Natural killer cell (primary cell): ENCODE data around the gene CCL14. TPM values are rescaled to one million over a fixed set of nuclear protein-coding genes. Genes with fewer than 3 reads are reported as not detected.

Source experiments
- ATAC-seq, 3 donors: fragments of 150-1000 bp in 2 of 3; fragments of 200-7000 bp in 1 of 3; cut with Tn5 transposase; 1 replicate in 1 of 3; 2 replicates in 2 of 3; pipeline ENCODE4 v1.10.0; 2021; ENCODE audit warnings: mild to moderate bottlenecking in 2 of 3, moderate library complexity in 2 of 3
- DNase-seq, 2 donors: peaks; one replicate each; pipeline versions ENCODE4 v3.0.0 to v3.0.0-alpha.2; 2013 to 2021; ENCODE audit warnings: mixed read lengths in 1 of 2
- H3K27ac ChIP-seq: one replicate; pipeline ENCODE4 v1.5.1; 2013; ENCODE audit warnings: mild to moderate bottlenecking, low read length
- H3K27me3 ChIP-seq: one replicate; pipeline ENCODE4 v1.6.1; 2013; ENCODE audit warnings: low read length; ENCODE audit not compliant: control insufficient read depth, insufficient read depth
- H3K36me3 ChIP-seq: one replicate; pipeline ENCODE4 v1.6.1; 2013; ENCODE audit warnings: low read length; ENCODE audit not compliant: control insufficient read depth, insufficient read depth
- H3K4me1 ChIP-seq: one replicate; pipeline ENCODE4 v1.6.1; 2013; ENCODE audit warnings: low read length; ENCODE audit not compliant: control insufficient read depth, insufficient read depth
- H3K4me3 ChIP-seq: one replicate; pipeline ENCODE4 v1.5.1; 2013; ENCODE audit warnings: low read length
- H3K9me3 ChIP-seq: one replicate; pipeline ENCODE4 v1.6.1; 2013; ENCODE audit warnings: low read length; ENCODE audit not compliant: control insufficient read depth, insufficient read depth
- H3K27ac Mint-ChIP-seq, 2 donors: one replicate each; pipeline ENCODE4 v1.8.0; 2022; ENCODE audit warnings: mild to moderate bottlenecking in 2 of 2, mixed read lengths in 2 of 2, moderate library complexity in 1 of 2
- H3K27me3 Mint-ChIP-seq, 2 donors: one replicate each; pipeline ENCODE4 v1.8.0; 2022; ENCODE audit warnings: low read depth in 2 of 2, mixed read lengths in 2 of 2
- H3K36me3 Mint-ChIP-seq: one replicate; pipeline ENCODE4 v1.8.0; 2022; ENCODE audit warnings: mixed read lengths
- H3K4me1 Mint-ChIP-seq, 2 donors: one replicate each; pipeline ENCODE4 v1.8.0; 2022; ENCODE audit warnings: mixed read lengths in 2 of 2
- H3K4me3 Mint-ChIP-seq: one replicate; pipeline ENCODE4 v1.8.0; 2022; ENCODE audit warnings: mild to moderate bottlenecking, moderate library complexity, mixed read lengths
- H3K9me3 Mint-ChIP-seq, 2 donors: one replicate each; pipeline ENCODE4 v1.8.0; 2022; ENCODE audit warnings: mixed read lengths in 2 of 2
- CTCF ChIP-seq: fragments of 200-600 bp; IDR thresholded peaks from one replicate; pipeline ENCODE4 v1.8.0; 2022; ENCODE audit warnings: antibody characterized with exemption
- WGBS: methylation state at CpG from one replicate; pipeline ENCODE4 v1.1.7; 2013; ENCODE audit warnings: missing lambda C conversion rate; ENCODE audit not compliant: insufficient coverage; 5-methylcytosine and 5-hydroxymethylcytosine counted together
- intact Hi-C: fragments of 100-400 bp; cut with micrococcal nuclease; formaldehyde crosslinking; loops from one replicate; pipeline ENCODE4 v1.14.2; 2022
- total RNA-seq, 4 donors: library from RNA; stranded (reverse); fragments of 120-200 nt in 1 of 4; gene quantifications; one replicate each; pipeline versions ENCODE4 v1.2.3 to v1.2.4, GENCODE V29; 2013 to 2022

The CCL14 gene
- total RNA-seq, 3 donors from 2014 or later (not counting 1 experiment from before 2014, with no cell fraction given), result not detected

GRCh38 chr17:36027761-36028160, 41.2 kb upstream of the CCL14 start:
- DNase-seq (no peak), ATAC-seq (no peak)
- intact Hi-C loops, result no loop called here
- Mint-ChIP-seq H3K9me3 (no peaks in the 10 kb centered on the region), H3K27me3 (no peaks in the 10 kb centered on the region), H3K36me3 (no peaks in the 10 kb centered on the region), H3K4me1 (peaks cover 0 to 8% of the 10 kb centered on the region in 2 donors), H3K4me3 (no peak overlapping the region), H3K27ac (no peak overlapping the region)
- H3K4me1 ChIP-seq, result no peaks in the 10 kb centered on the region
- no peak for TF ChIP-seq CTCF
- no peak overlapping the region for H3K4me3 ChIP-seq
- no peak overlapping the region for H3K27ac ChIP-seq
- H3K27me3 ChIP-seq, result no peaks in the 10 kb centered on the region
- no peaks in the 10 kb centered on the region for H3K36me3 ChIP-seq
- peaks cover 8% of the 10 kb centered on the region for H3K9me3 ChIP-seq
- 82% methylated on average over 4 of the region's 4 CpGs for WGBS

GRCh38 chr17:36024106-36024869, 37.8 kb upstream of the CCL14 start:
- H3K9me3 ChIP-seq, result peaks cover 12% of the 10 kb centered on the region
- no peaks in the 10 kb centered on the region for H3K9me3 Mint-ChIP-seq

GRCh38 chr17:36019423-36019822, 32.9 kb upstream of the CCL14 start:
- no peak for ATAC-seq
- peaks cover 12% of the 10 kb centered on the region for H3K9me3 ChIP-seq
- DNase-seq, result no peak
- no peak overlapping the region for H3K27ac Mint-ChIP-seq
- H3K4me3 Mint-ChIP-seq, result no peak overlapping the region
- H3K36me3 Mint-ChIP-seq, result no peaks in the 10 kb centered on the region
- no peak overlapping the region for H3K4me3 ChIP-seq
- no peaks in the 10 kb centered on the region for H3K27me3 ChIP-seq
- peaks cover 5% of the 10 kb centered on the region for H3K4me1 ChIP-seq
- peaks cover 0 to 8% of the 10 kb centered on the region in 2 donors for H3K27me3 Mint-ChIP-seq
- peaks cover 22 to 24% of the 10 kb centered on the region in 2 donors for H3K4me1 Mint-ChIP-seq
- intact Hi-C loops, result no loop called here
- no peaks in the 10 kb centered on the region for H3K9me3 Mint-ChIP-seq
- no peak for TF ChIP-seq CTCF
- H3K27ac ChIP-seq, result no peak overlapping the region
- H3K36me3 ChIP-seq, result no peaks in the 10 kb centered on the region
- 93% methylated on average over 2 of the region's 2 CpGs for WGBS

More at GRCh38 chr17:36024106-36024869, 37.8 kb upstream of the CCL14 start:
- H3K4me1 Mint-ChIP-seq, result peaks cover 0 to 15% of the 10 kb centered on the region in 2 donors
- Histone ChIP-seq H3K4me3 (no peak overlapping the region), H3K4me1 (no peaks in the 10 kb centered on the region), H3K36me3 (no peaks in the 10 kb centered on the region), H3K27me3 (no peaks in the 10 kb centered on the region), H3K27ac (no peak overlapping the region)
- no peak overlapping the region for H3K4me3 Mint-ChIP-seq
- ATAC-seq (no peak), DNase-seq (no peak)
- peaks cover 0 to 8% of the 10 kb centered on the region in 2 donors for H3K27me3 Mint-ChIP-seq
- 96% methylated on average over 5 of the region's 6 CpGs for WGBS
- no peak for TF ChIP-seq CTCF
- no peaks in the 10 kb centered on the region for H3K36me3 Mint-ChIP-seq
- intact Hi-C loops, result no loop called here
- no peak overlapping the region for H3K27ac Mint-ChIP-seq
